ACHN (cell line): ENCODE results near the gene GJA4.
"Not testable (repeated sequence)": the region's sequence is repeated elsewhere in the genome, so short reads cannot be mapped to it uniquely, and the experiment has no call there.

ENCODE experiments used
- DNase-seq: peaks from one replicate; pipeline ENCODE4 v3.0.0-alpha.2; 2015
- in situ Hi-C: cut with HindIII; loops from 2 replicates; pipeline ENCODE4 v1.10.0; 2017; ENCODE audit warnings: low sequenced_read_pairs, low pct_ligation_motif_present, low pct_unique_long_range_greater_than_20kb

GJA4 gene

GRCh38 chr1:34818862-34819261 lies 26.1 kb downstream of the GJA4 start:
- in situ Hi-C loops, DNase-seq: not testable (repeated sequence)

GRCh38 chr1:34822202-34822601 lies 29.4 kb downstream of the GJA4 start:
- in situ Hi-C loops = no loop called here
- DNase-seq = no peak

GRCh38 chr1:34824817-34825454 lies 32.1 kb downstream of the GJA4 start:
- DNase-seq = no peak
- in situ Hi-C loops = no loop called here

GRCh38 chr1:34825455-34826091 lies 32.8 kb downstream of the GJA4 start:
- DNase-seq = no peak
- in situ Hi-C loops = no loop called here

GRCh38 chr1:34827341-34827941 lies 34.6 kb downstream of the GJA4 start:
- DNase-seq = no peak
- in situ Hi-C loops = no loop called here

GRCh38 chr1:34828611-34829010 lies 35.8 kb downstream of the GJA4 start:
- no peak for DNase-seq
- in situ Hi-C loops = no loop called here

GRCh38 chr1:34829250-34829649 lies 36.5 kb downstream of the GJA4 start:
- in situ Hi-C loops = no loop called here
- no peak for DNase-seq

- in situ Hi-C loops = no loop called here
- no peak for DNase-seq
Measured at GRCh38 chr1:34831721-34832246, 39.0 kb downstream of the GJA4 start.

GRCh38 chr1:34833711-34834110 lies 40.9 kb downstream of the GJA4 start:
- no peak for DNase-seq
- in situ Hi-C loops = no loop called here

- DNase-seq = no peak
- in situ Hi-C loops = no loop called here
Measured at GRCh38 chr1:34839526-34840305, 46.9 kb downstream of the GJA4 start.

GRCh38 chr1:34840426-34840825 lies 47.6 kb downstream of the GJA4 start:
- in situ Hi-C loops = no loop called here
- no peak for DNase-seq

GRCh38 chr1:34842073-34842472 lies 49.3 kb downstream of the GJA4 start:
- no peak for DNase-seq
- in situ Hi-C loops = no loop called here

GRCh38 chr1:34842952-34843371 lies 50.2 kb downstream of the GJA4 start:
- in situ Hi-C loops = no loop called here
- no peak for DNase-seq

GRCh38 chr1:34843392-34844251 lies 50.8 kb downstream of the GJA4 start:
- in situ Hi-C loops = no loop called here
- DNase-seq = no peak

GRCh38 chr1:34844252-34844634 lies 51.4 kb downstream of the GJA4 start:
- in situ Hi-C loops = no loop called here
- DNase-seq = no peak
